GM19351 (cell line): ENCODE data around the gene TIMP4.

Experiments
- ATAC-seq: cut with Tn5 transposase; IDR thresholded peaks from one replicate; pipeline ENCODE4 v1.9.1; 2021; ENCODE audit warnings: mild to moderate bottlenecking, moderate library complexity; ENCODE audit not compliant: unreplicated experiment

TIMP4 gene

DNA sequence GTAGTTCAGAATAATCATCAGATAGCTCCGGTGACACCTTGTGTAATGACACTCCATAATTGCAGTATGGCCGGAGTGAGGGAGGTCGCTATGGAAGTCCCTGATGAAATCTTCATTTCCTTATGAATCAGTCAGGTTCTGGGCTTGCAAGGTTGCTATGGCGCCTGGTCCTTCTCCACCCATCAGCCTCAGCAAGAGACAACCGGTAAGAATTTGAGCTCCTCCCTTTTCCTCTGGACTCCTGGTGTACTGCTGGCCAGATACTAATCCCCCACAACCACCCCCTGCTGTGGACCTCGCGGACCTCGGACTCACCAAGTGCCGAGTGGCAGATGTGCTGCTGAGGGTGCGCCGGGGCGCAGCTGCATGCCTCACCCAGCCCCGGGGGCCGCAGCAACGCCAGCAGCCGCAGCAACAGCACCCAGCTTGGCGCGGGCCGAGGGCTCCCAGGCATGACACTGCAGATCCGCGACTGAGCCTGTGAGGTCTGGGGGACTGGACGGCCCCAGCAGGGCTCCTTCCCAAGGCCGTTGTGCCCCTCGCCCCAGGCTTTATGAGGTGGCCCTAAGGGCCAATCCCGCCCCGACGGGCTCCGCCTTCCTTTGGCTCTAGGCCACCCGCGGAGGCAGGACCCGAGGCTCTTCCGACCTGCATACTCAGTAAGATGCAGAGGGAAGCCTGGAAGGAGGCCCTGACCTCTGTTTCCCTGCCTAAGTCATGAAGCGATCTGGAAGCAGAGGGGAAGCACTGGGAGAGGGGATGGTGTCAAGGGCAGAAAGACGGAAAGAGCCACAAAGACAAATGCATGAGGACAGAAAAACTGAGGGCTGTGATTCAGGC is at the start of gene TIMP4:
TIMP4 (minus strand) TSS at position 526 of the 840 bp plus-strand sequence; CDS start at position 454, 72 bp downstream.
- ATAC-seq, result no peak

DNA sequence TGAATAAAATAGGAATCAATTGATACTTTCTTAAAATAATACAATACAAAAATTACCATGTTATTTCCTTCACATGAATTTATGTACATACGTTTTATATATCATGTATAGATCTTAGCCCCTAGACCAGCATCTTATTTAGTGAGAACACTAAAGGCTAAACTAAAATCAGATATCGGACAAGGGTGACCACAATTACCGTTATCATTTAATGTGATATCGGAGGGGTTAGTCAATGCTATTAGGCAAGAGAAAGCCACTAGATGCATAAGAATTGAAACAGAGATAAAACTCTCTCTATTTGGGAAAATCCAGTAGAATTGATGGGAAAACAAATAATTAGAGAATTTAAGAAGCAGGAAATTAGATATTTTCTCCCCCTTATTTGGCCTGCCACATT is 46.5 kb upstream of the TIMP4 start:
- ATAC-seq, result no peak

DNA sequence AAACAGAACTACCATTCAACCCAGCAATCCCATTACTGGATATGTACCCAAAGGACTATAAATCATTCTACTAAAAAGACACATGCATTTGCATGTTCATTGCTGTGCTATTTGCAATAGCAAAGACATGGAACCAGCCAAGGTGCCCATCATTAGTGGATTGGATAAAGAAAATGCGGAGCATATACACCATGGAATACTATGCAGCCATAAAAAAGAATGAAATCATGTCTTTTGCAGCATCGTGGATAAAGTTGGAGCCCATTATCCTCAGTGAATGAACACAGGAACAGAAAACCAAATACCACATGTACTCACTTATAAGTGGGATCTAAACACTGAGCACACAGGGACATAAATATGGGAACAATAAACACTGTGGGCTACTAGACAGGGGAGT is 43.1 kb upstream of the TIMP4 start:
- ATAC-seq, result no peak

DNA sequence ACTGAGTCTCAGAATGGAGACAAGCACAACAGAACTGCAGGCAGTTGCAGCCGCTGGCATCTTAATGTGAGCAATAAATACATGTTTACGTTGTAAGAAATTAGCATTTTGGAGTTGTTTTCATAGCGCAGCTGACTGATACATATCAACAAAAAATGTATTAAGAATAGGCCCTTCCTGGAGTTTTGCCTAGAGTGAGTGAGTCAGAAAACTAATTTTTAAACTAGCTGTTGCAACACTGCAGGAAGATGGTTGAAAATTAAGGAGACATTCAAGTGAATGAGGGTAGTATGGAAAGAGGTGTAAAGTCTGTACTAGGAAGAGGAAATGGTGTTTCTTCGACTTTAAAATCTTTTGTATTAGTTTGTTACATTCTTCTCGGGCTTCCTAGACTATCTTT is 39.6 kb upstream of the TIMP4 start:
- no peak for ATAC-seq

DNA sequence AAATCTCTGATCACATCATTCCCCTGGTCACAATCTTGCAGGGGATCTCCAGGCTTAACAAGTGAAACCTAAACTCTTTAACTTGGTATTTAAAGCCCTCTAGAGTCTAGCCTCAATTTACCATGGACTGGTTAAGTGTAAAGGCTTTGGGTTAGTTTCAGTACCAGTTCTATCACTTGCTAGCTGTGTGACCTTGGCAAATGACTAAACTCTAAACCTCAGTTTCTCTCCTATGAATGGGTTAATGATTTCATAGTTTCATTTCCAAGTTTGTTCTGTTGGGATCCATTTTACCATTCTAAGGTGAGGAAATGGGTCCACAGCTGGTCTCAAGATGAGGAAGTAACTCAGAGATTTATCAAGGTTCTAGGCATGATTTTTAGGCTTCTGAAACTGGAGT is 38.8 kb upstream of the TIMP4 start:
- peak; percentile 45 for ATAC-seq

DNA sequence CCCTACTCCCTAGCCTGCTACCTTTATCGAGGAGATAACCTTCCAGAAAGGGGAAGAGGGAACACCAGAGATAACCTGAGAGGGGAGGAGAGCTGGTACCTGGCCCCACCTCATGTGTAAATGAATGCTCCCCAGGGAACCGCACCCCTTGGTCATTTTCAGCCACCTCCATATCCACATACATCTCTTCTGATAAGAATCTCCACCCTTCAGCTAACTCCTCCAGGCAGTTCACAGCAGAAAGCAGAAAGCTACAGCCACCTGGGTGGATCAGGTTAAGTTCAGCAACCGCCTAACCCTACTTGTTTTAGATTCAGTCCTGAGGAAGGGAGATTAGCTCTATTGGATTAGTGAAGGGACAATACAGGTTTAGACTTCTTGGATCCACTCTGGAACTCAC is 38.0 kb upstream of the TIMP4 start:
- ATAC-seq, result no peak

DNA sequence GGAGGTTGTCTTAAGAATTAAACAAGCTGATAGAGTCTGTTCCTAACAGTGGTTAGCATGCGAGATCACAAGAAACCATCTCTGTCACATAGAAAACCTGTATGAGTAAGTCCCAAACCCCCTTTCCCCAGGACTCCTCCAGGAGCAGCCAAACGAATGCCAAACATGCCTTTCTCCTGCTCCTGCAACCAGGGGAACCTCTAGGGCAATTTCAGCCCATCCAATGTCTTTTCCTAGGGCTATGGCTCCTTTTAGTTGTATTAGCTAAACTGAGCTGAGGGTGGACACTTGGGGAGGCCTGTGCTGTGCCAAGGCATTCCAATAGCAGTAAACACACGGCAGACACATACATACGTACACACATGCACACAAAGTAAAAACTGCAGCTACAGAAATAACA is 36.5 kb upstream of the TIMP4 start:
- no peak for ATAC-seq

DNA sequence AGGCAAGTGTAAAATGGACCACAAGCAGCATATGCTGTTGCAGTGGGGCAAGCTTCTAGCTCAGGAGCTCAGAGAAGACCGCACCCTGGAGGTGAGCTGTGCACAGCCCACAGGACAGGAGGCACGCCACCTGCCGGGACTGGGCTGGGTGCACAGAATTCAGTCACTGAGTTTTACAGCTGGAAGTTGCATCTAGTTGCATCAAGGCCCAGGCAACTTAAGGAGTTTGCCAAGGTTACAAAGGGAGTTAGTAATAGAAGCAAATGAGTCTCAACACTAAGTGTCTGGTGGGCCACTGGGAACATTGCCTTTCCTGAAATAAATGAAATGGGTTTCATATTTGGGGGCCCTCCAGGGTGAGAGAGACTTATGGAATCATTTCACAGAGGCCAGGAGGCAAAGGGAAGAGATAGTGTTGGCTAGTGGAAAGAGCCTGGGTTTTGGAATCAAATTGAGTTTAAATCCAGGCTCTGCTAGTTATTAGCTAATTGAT is 36.0 kb upstream of the TIMP4 start:
- peak; percentile 73 for ATAC-seq

DNA sequence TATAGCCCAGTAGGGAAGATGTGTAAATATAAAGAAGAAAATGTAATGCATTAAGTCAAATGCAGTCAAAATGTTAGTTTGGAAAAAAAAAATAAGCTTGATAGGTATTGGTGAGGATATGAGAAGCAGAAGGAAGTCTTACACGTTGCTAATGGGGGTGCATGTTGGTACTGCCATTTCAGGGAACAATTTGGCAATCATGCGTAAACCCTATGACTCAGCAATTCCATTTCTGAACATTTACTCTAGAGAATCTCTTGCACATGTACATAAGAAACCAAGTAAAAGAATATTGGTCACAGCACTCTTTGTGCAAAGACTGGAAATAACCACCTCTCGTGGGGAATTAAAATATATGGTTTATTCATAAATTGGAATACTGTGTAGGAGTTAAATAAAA is 35.5 kb upstream of the TIMP4 start:
- peak; percentile 17 for ATAC-seq

DNA sequence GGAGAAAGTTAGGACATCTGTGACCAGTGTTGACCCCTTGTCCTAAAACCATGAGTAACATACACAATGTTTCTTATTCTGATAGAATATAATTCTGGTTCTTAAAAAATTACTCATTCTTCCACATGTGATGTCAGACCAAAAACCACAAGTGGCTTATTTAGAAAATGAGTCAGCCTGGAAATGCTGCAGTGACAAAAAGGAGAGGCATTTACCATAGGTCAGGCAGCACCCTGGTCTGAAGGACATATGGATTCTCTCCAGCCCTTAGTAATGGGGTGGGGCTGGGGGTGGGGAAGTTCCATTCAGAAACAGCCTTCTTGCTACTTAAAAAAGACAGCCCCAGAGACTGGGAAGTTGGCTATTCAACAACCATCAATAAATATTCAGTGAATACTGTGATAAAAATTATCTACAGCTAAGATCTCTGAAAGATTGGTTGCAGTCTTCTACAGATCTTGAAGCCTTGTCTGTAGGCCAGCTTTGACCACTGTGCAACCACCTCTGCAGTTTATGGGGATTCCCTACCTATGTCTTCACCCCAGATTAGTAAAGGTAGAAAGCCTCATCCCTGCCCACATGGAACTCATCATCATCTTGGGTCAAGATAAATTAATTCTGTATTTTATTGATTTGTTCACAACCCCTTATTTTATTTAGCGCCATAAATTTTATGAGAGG is 34.9 kb upstream of the TIMP4 start:
- ATAC-seq, result peak; percentile 56

DNA sequence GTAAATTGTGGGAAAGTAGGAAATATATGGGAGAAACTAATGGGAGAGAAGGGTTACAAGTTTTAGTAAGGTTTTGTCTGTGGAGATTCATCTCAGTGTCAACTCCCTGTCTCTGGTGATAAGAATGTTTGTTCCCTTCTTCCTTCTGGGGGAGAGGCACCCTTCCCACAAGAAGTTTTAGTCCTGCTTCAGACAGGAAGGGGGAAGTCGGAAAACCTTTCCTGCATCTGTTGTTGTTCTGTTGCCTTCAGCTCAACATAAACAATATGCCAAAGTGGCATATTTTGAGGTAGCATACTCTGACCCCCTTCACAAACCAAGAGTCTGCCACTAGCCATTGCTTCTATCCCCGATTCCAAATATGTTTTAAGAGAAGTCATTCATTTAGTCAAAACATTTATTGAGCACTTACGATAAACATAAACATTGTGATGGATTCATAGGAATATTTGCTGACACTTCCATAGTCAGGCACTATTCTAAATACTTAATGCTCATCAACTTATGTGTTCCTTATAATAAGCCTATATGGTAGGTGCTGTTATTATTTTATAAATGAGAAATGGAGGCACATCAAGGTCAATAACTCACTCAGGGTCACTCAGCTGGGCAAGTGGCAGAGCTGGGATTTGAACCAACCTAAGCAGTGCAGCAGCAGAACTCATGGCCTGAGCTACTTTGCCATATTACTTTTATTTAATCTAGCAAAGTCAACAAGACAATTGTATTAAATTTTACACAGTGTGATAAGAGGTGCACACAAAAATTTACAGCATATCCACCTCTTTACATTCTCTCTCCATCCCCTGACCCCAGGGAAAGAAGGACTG is 34.2 kb upstream of the TIMP4 start:
- ATAC-seq, result no peak

DNA sequence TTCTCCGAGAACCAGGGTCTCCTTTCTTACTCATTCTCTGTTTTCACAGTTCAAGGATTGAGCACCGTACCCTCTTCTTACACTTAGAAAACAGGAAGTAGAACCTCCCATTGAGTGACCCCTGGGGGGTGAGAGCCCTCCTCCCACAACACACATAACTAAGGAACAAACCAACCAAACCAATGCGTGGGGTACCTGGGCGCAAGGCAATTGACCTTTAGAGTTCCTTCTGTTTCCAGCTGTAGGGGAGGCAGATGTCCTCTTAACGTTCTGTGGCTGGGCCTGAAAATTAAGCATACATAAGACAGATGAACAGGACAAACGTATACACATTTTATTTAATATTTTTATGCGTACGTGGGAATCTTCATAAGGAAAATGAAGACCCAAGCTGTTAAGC is 33.5 kb upstream of the TIMP4 start:
- no peak for ATAC-seq

DNA sequence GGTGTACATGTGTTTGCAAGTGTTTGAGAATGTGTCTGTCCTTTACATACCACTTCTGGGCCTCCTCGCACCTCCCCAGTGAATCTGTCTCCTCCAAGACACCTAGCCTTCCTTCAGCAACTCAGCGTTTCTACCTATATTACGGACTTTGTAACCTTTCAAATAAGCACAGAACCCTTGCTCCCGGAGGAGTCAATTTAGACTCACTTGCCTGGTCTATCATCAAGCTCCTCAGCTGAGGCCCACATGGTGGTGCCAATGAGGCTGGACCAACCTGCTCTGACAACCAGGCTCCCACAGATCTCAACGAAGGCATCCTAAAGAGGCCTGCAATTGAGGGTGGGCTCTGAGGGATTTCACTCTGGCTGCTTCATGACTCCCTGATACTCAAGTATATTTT is 32.8 kb upstream of the TIMP4 start:
- no peak for ATAC-seq

DNA sequence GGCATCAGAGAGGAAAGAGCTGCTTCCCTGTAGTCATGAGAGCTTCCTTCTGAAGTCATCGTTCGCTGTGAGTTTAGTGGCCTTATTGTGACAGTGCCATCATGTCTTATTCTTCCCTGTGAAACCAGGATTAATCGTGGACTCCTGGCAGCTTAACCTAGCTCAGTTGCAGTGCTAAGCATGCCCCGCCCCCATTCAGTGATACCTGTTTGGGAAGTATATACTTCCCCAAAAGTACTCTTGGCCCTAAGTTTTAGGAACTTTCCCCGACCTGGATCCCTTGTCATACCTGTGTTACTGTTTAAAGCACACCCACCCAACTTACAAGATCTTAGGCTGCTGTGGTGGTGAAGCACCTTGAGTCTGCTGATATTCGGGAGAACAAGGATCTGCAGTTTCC is 32.1 kb upstream of the TIMP4 start:
- no peak for ATAC-seq

DNA sequence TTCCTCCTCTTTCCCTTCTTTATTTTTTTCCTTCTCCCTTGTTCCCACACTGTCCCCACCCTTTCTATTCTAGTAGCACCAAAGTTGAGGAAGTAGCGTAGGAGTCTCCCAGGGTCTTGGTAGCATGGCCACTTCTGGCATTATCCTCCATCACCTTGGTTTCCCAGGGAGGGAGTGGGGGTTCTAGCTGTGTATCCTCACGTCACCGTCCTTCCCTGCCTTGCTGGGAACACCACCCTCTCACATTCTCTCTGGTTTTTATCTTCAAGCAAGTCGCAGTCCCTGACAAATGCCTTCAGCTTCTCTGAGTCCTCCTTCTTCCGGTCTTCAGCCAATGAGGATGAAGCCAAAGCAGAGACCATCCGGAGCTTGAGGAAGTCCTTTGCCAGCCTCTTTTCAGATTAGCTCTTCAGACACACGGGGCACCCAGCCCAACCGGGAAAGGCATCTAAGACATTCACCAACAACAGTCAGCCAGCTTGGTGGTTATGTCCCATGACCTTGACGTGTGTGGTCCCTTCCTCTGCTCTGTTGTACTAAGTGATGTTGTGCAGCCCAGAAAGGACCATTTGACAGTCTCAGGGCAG is 31.6 kb upstream of the TIMP4 start:
- no peak for ATAC-seq

DNA sequence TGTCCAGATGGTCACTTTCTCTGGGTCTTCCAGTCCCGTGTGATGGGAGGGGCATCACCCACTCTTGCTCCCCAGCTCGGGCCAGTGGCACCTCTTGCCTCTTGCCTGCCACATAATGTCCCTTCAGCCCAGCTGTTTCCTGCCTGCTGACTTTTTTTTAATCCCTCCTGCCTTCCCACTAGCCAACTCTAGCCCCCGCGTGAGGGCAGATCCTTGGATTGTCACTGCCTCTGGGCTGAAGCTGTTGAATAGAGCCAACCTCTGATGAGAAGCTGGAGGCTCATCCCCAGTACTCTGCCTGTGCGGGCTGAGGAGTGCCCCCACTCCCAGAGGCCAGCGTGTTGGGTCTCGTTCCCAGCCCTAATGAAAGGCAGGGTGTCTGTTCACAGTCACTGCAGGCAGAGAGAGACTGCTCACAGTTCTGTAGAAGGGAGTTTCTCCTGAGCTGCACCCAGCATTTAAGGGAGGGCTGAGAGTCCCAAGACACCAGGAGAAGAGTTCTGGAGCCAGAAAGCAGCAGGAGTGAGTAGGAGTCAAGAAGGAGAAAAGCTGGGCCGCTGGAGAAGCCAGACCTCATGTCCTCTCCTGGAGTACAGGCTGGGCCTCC is 30.1 kb upstream of the TIMP4 start:
- ATAC-seq, result no peak

DNA sequence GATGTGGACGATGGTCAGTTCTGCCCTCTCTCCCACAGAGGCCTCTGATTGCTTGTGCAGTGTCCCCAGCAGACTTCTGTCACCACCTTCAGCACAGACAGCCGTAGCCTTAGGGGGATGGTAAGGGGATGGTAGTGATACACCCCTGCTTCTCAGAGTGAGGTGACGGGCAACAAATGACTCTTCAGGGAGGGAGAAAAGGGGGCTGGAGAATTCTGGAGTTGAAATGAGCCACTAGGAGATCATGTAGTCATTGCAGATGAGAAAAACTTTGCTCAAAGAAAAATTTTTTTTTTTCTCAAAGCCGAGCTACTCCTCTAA is 29.6 kb upstream of the TIMP4 start:
- no peak for ATAC-seq

DNA sequence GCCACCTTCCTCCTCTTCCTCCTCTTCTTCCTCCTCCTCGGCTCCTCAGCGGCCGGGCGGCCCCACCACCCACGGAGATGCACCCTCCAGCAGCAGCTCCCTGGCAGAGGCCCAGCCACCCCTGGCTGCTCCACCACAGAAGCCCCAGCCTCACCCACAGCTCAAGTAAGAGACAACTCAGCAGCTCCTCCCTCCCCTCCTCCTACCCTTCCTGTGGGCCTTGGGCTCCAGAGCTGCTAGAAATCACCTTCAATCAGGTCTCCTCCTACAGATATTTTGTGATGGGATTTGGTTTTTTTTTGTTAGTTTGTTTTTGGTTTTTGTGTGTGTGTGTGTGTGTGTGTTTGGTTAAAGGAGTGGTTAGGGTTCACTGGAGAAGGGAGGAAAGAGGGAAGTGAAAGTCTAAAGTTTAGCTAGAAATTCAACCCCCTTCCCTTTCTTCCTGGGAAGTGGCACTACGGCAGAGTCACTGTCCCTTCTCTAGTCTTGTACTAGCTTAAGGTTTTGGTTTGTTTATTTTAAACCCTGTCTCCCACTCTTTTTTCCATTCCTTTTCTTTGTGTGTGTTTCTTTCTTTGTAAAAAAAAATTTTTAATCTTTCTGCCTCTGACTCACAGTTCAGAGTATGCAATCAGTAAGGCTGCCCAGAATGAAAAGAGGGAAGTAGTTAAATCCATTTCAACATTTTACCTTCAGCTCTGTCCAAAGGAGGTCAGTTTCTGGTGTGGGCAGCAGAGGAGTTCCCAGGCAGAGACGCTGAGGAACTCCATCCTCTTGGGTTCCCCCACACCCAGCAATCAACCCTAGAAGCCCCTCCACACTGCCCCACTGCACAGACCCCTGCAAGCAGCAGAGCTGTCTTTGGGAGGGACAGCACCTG is 29.0 kb upstream of the TIMP4 start:
- ATAC-seq, result peak; percentile 78

DNA sequence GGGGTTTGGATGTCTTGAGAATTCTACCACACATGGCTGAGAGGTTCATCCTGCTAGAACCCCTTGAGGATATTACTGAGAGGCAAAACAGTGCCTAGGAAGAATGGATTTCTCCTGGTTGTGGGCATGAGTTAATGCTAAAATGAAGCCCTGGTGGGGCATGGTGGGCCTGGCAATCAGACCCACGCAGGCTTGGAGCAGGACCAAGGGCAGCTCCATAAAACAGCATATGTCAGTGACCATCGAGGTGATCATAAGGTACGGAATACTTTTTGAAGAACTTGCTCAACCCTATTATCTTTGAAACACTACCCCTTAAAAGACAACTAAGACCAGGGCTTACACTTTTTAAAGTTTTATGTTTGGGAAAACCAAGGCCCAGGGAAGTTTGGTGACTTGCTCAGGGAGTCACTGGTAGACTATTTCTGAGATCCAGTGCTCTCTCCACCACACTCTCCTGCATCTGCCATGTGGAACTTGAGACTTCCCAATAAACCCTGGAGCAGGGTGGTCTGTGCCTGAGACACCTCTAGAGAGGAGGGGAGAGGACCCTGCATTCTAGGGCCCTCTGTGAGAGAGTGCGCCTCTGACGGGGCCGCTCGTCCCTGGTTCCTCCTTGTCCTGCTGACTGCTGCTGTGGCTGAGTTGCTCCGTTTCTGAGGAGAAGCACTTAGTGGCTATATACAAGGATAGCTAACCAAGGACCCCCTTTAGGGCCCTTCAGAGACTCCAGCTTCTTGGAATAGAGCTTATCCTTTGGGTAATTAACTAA is 28.0 kb upstream of the TIMP4 start:
- ATAC-seq, result no peak
